Epithelial cell of proximal tubule (primary cell): ENCODE data around the gene LPCAT1. TPM values are rescaled to one million over a fixed set of nuclear protein-coding genes. Genes with fewer than 3 reads are reported as not detected.
"Not testable (repeated sequence)": the region's sequence is repeated elsewhere in the genome, so short reads cannot be mapped to it uniquely, and the experiment has no call there.

Experiments used
- DNase-seq: peaks from one replicate; pipeline ENCODE4 v3.0.0-alpha.2; 2011; ENCODE audit warnings: low read depth
- H3K4me3 ChIP-seq: 2 replicates; pipeline ENCODE4 v1.5.1; 2011; ENCODE audit warnings: low read depth, mild to moderate bottlenecking, low read length
- total RNA-seq: library from RNA; depleted of rRNA; stranded (reverse); fragments of >200 nt; gene quantifications from 2 replicates; pipeline ENCODE4 v1.2.3, GENCODE V29; 2015
- TF ChIP-seq, protein P1 (sequence below): conservative IDR thresholded peaks from 2 replicates; pipeline ENCODE4 v1.5.1; 2012; ENCODE audit warnings: low read depth, mild to moderate bottlenecking, low read length

LPCAT1 gene
- total RNA-seq, 1 donor from 2014 or later, result 105 TPM

DNA sequence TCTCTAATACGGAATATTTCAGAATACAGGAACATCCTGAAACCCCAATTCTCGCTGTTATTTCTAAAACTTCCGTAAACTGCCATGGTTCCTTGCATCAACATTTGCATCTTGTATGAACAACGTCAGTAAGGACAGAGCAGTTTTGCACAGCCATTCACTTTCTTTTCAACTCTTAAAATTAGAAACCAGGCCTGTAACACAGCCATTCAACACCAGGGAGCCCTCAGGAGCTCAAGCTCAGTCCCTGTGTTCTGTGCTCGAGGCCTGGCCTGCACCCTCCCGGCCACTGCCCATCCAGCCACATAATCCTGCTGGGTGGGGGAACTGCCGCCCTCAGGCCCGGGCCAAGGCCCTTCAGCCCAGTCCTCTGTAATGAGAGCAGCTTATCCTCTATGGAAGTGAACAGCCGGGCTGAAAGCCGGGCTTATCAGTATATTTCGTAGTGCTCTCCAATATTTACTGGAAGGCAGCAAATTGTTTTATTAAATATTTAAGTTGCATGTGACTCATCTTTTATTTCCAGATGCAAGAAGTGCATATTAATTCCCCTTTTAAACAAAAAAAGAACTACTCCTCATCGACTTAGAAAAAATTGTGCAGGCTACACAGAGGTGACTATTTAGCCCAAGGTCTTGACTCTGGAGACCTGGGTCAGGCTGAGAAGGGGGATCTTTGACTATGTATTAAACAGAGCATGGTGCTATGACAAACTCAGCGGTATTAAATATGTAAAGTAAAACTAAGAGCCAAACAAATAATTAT lies 45.3 kb downstream of the LPCAT1 start:
- no peak overlapping the region for H3K4me3 ChIP-seq
- DNase-seq, result no peak
- TF ChIP-seq, protein P1, sequence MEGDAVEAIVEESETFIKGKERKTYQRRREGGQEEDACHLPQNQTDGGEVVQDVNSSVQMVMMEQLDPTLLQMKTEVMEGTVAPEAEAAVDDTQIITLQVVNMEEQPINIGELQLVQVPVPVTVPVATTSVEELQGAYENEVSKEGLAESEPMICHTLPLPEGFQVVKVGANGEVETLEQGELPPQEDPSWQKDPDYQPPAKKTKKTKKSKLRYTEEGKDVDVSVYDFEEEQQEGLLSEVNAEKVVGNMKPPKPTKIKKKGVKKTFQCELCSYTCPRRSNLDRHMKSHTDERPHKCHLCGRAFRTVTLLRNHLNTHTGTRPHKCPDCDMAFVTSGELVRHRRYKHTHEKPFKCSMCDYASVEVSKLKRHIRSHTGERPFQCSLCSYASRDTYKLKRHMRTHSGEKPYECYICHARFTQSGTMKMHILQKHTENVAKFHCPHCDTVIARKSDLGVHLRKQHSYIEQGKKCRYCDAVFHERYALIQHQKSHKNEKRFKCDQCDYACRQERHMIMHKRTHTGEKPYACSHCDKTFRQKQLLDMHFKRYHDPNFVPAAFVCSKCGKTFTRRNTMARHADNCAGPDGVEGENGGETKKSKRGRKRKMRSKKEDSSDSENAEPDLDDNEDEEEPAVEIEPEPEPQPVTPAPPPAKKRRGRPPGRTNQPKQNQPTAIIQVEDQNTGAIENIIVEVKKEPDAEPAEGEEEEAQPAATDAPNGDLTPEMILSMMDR, result no peak

DNA sequence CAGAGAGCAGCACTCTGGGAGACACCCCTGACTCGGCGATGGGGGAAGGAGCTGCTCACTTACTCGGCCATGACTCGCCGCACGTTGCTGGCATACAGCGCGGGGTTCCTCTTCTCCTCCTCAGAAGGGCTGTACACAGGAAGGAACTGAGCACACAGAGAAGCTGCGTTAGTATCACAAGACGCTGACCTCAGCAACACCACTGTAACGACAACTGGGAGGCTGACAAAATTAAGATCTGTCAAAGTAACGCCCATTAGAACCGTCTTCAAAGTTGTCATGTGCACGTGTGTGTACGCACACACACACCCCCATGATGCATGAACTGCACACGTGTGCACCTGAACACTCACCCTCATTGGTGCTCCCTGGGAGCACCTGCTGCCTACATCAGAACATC lies 46.4 kb downstream of the LPCAT1 start:
- H3K4me3 ChIP-seq, result no peak overlapping the region
- no peak for DNase-seq
- TF ChIP-seq, protein P1, result no peak

DNA sequence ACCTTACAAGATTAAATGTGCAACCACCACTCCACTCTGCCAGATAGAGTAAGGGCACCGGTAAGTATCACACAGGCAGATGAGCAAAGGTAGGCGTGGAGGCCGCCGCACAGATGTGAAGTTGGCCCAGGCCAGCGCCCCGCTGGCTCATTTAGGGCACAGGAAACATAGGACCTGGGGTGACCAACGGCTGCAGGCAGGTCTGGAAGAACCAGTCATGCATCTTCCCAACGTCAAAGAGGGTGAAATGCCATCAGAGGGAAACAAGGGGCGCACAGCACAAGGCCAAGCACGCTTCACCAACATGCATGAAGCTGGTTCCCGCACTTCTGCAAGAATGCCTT lies 46.8 kb downstream of the LPCAT1 start:
- TF ChIP-seq, protein P1, result no peak
- DNase-seq, result no peak
- H3K4me3 ChIP-seq, result no peak overlapping the region

GRCh38 chr5:1476181-1476966 lies 47.4 kb downstream of the LPCAT1 start:
- no peak for DNase-seq
- H3K4me3 ChIP-seq, result no peak overlapping the region
- TF ChIP-seq, protein P1, result no peak

DNA sequence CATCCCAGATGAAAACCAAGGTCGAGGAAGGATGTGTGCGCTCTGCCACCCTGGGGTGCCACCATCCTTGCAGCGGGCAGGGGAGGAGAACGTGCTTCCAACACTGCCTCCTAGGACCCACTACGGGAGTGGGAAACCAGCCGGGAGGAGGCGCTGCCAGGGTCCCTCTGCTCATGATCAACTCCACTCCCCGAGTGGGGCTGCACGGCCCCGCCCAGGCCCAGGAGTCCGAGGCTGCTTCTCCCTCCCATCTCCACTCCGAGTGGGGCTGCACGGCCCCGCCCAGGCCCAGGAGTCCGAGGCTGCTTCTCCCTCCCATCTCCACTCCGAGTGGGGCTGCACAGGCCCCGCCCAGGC lies 48.2 kb downstream of the LPCAT1 start:
- H3K4me3 ChIP-seq, DNase-seq: not testable (repeated sequence)

- H3K4me3 ChIP-seq, result no peak overlapping the region
- no peak for DNase-seq
- TF ChIP-seq, protein P1, result no peak
These were observed 48.8 kb downstream of the LPCAT1 start for GRCh38 chr5:1474866-1475543.

DNA sequence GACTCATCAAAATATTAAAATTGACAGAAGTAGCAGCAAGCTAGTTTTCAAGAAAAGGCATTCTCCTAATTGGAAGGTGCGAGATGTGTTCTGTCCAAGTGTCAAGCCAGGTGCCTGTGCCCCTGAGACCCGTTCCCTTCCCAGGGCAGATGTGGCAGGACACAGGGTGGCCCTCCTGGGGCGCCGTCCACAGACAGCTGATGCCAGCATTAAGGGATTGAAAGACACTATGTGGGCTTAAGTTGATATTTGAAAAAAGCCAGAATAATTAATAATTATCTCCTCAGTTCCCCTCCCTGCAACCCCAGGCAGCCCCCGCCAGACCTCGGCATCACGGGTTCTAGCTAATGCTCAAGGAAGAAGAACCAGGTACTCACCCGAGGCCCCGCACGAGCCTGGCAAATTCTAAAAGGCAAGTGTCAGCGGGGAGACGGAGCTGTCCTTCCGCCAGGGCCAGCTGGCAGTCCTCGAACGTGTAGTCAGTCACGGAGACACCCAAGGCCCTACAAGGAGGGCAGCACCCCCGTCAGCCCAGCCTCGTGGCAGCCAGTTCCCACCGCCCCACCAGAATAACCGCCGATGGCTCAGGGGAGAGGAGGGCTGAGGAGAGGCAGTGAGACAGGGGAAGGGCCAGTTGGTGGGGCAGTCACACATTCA lies 49.4 kb downstream of the LPCAT1 start:
- TF ChIP-seq, protein P1, result no peak
- no peak overlapping the region for H3K4me3 ChIP-seq
- DNase-seq, result no peak
